Effector memory CD4-positive, alpha-beta T cell (primary cell): Measurements from ENCODE around the gene NDOR1.

Experiments used
- DNase-seq, 3 donors: peaks; one replicate each; pipeline ENCODE4 v3.0.0-alpha.2; 2020
- H3K27ac ChIP-seq: 2 replicates; pipeline ENCODE4 v1.7.0; 2013; ENCODE audit warnings: mild to moderate bottlenecking, low read length, moderate library complexity; ENCODE audit not compliant: insufficient read depth, poor library complexity, severe bottlenecking
- H3K27me3 ChIP-seq: replicated peaks from 2 replicates; pipeline ENCODE4 v1.7.0; 2013; ENCODE audit warnings: mild to moderate bottlenecking, low read length; ENCODE audit not compliant: insufficient read depth, control insufficient read depth, poor library complexity, severe bottlenecking
- H3K36me3 ChIP-seq: 2 replicates; pipeline ENCODE4 v1.7.0; 2013; ENCODE audit warnings: mild to moderate bottlenecking, low read length, moderate library complexity; ENCODE audit not compliant: control insufficient read depth, insufficient read depth
- H3K4me1 ChIP-seq: 2 replicates; pipeline ENCODE4 v1.7.0; 2013; ENCODE audit warnings: low read length, mild to moderate bottlenecking; ENCODE audit not compliant: control insufficient read depth, insufficient read depth, poor library complexity, severe bottlenecking
- H3K4me3 ChIP-seq: 2 replicates; pipeline ENCODE4 v1.7.0; 2013; ENCODE audit warnings: low read length, low read depth, mild to moderate bottlenecking; ENCODE audit not compliant: insufficient read depth, poor library complexity, severe bottlenecking
- H3K9me3 ChIP-seq: 2 replicates; pipeline ENCODE4 v1.7.0; 2013; ENCODE audit warnings: mild to moderate bottlenecking, low read length, moderate library complexity; ENCODE audit not compliant: control insufficient read depth

NDOR1 gene

DNA sequence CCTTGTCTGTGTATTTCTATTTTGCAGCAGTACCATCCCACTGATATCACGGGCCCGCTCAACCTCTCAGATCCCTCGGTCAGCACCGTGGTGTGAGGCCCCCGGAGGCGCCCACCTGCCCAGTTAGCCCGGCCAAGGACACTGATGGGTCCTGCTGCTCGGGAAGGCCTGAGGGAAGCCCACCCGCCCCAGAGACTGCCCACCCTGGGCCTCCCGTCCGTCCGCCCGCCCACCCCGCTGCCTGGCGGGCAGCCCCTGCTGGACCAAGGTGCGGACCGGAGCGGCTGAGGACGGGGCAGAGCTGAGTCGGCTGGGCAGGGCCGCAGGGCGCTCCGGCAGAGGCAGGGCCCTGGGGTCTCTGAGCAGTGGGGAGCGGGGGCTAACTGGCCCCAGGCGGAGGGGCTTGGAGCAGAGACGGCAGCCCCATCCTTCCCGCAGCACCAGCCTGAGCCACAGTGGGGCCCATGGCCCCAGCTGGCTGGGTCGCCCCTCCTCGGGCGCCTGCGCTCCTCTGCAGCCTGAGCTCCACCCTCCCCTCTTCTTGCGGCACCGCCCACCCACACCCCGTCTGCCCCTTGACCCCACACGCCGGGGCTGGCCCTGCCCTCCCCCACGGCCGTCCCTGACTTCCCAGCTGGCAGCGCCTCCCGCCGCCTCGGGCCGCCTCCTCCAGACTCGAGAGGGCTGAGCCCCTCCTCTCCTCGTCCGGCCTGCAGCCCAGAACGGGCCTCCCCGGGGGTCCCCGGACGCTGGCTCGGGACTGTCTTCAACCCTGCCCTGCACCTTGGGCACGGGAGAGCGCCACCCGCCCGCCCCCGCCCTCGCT lies 37.5 kb upstream of the NDOR1 start:
- DNase-seq: no peak
- peaks cover 70% of the 10 kb centered on the region for H3K27me3 ChIP-seq

GRCh38 chr9:137168573-137168903 lies 37.0 kb upstream of the NDOR1 start:
- peak overlapping the region; percentile 22 for H3K4me3 ChIP-seq
- H3K9me3 ChIP-seq: no peaks in the 10 kb centered on the region
- no peak overlapping the region for H3K27ac ChIP-seq
- DNase-seq: no peak
- H3K36me3 ChIP-seq: no peaks in the 10 kb centered on the region
- peaks cover 19% of the 10 kb centered on the region for H3K4me1 ChIP-seq
- H3K27me3 ChIP-seq: peaks cover 75% of the 10 kb centered on the region

More for the DNA sequence above, 37.5 kb upstream of the NDOR1 start:
- Histone ChIP-seq H3K9me3 (no peaks in the 10 kb centered on the region), H3K36me3 (no peaks in the 10 kb centered on the region), H3K27ac (no peak overlapping the region), H3K4me3 (no peak overlapping the region), H3K4me1 (peaks cover 21% of the 10 kb centered on the region)

DNA sequence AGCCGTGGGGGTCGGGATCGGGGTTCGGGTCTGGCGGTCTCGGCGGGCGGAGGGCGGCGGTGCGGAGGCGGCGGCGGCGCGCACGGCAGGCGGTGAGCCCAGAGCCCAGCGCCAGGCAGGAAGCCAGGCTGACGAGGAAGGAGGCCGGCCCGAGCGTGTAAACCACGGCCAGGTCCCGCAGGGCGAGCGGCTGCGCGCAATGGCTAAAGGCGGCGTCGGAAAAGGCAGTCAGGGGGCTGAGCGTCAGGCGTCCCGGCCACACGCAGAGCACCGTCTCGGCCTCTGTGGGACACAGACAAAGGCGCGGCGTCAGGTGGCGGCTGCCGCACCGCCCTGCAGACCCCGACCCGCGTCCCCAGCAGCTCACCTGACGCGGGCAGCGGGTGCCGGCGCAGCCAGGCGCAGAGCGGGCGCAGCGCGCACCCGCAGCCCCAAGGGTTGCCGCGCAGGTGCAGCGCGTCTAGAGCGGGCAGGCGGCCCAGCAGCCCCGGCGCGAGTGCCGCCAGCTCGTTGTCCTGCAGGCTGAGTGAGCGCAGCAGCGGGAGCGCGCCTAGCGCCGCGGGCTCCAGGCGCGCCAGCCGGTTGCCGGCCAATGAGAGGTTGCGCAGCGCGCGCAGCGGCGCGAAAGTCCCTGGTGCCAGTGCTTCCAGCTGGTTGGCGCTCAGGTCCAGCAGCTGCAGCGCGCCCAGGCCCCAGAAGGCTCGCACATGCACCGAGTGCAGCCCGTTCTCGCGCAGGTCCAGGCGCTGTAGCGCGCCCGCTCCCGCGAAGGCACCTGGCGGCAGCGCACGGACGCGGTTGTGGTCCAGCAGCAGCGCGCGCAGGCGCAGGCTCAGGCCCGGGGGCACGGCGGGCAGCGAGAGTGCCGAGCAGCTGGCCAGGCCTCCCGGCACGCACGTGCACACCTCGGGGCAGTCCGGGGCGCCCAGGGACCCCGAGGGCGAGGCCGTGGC lies 36.3 kb upstream of the NDOR1 start:
- no peak for DNase-seq
- peak overlapping the region; percentile 37 for H3K4me3 ChIP-seq
- H3K36me3 ChIP-seq: no peaks in the 10 kb centered on the region
- peaks cover 71% of the 10 kb centered on the region for H3K27me3 ChIP-seq
- no peaks in the 10 kb centered on the region for H3K9me3 ChIP-seq
- H3K4me1 ChIP-seq: peaks cover 19% of the 10 kb centered on the region
- H3K27ac ChIP-seq: no peak overlapping the region

- Histone ChIP-seq H3K9me3 (no peaks in the 10 kb centered on the region), H3K27me3 (peaks cover 64% of the 10 kb centered on the region), H3K27ac (no peak within 1 kb of the TSS), H3K4me1 (peaks cover 19% of the 10 kb centered on the region), H3K4me3 (peak within 1 kb of the TSS; percentile 37), H3K36me3 (no peaks in the 10 kb centered on the region)
- DNase-seq: no peak
Measured at GRCh38 chr9:137169896-137170358, 35.6 kb upstream of the NDOR1 start, which contains the start of gene LRRC26. Gene LRRC26 (minus strand): TSS chr9:137170051. CDS start chr9:137169943, 108 bp downstream.

DNA sequence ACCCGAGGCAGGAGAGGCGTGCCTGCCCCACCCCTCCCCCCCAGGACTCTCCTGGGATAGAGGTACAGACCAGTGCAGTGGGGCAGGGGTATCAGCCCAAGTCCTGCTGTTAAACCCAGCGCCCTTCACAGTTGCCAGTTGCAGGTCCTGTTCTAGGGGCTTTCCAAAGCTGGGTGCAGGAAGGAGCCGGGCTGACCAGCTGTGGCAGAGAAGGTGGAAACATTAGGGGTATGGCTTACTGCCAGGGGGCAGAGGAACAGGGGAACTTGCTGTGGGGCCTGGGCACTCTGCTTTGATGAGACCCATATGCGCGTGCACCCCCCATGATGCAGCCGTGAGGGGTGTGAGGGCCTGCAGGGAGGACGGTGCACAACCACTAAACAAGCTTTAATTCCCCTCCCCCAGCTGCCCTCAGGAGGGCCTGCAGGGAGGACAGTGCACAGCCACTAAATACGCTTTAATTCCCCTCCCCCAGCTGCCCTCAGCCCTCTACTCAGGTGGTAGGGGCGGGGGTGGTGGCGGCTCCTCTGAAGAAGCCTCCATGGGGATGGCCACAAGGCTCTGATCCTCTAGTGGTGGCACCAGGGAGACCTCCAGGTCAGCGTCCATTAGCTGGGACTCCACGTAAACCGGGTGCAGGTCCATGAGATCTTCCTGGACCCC lies 34.9 kb upstream of the NDOR1 start:
- no peak overlapping the region for H3K27ac ChIP-seq
- H3K36me3 ChIP-seq: no peaks in the 10 kb centered on the region
- H3K27me3 ChIP-seq: peaks cover 57% of the 10 kb centered on the region
- H3K4me3 ChIP-seq: no peak overlapping the region
- no peaks in the 10 kb centered on the region for H3K9me3 ChIP-seq
- no peak for DNase-seq
- H3K4me1 ChIP-seq: peaks cover 19% of the 10 kb centered on the region

GRCh38 chr9:137171149-137171900 lies 34.2 kb upstream of the NDOR1 start:
- H3K9me3 ChIP-seq: no peaks in the 10 kb centered on the region
- H3K4me1 ChIP-seq: peaks cover 19% of the 10 kb centered on the region
- H3K27me3 ChIP-seq: peaks cover 50% of the 10 kb centered on the region

GRCh38 chr9:137172901-137173795 lies 32.4 kb upstream of the NDOR1 start:
- peaks cover 12% of the 10 kb centered on the region for H3K4me1 ChIP-seq
- H3K27me3 ChIP-seq: peaks cover 32% of the 10 kb centered on the region
- DNase-seq: no peak
- no peaks in the 10 kb centered on the region for H3K9me3 ChIP-seq
- no peak overlapping the region for H3K27ac ChIP-seq
- H3K4me3 ChIP-seq: no peak overlapping the region
- H3K36me3 ChIP-seq: peaks cover 3% of the 10 kb centered on the region

More at GRCh38 chr9:137171149-137171900, 34.2 kb upstream of the NDOR1 start:
- Histone ChIP-seq H3K27ac (no peak overlapping the region), H3K36me3 (no peaks in the 10 kb centered on the region), H3K4me3 (no peak overlapping the region)
- no peak for DNase-seq

DNA sequence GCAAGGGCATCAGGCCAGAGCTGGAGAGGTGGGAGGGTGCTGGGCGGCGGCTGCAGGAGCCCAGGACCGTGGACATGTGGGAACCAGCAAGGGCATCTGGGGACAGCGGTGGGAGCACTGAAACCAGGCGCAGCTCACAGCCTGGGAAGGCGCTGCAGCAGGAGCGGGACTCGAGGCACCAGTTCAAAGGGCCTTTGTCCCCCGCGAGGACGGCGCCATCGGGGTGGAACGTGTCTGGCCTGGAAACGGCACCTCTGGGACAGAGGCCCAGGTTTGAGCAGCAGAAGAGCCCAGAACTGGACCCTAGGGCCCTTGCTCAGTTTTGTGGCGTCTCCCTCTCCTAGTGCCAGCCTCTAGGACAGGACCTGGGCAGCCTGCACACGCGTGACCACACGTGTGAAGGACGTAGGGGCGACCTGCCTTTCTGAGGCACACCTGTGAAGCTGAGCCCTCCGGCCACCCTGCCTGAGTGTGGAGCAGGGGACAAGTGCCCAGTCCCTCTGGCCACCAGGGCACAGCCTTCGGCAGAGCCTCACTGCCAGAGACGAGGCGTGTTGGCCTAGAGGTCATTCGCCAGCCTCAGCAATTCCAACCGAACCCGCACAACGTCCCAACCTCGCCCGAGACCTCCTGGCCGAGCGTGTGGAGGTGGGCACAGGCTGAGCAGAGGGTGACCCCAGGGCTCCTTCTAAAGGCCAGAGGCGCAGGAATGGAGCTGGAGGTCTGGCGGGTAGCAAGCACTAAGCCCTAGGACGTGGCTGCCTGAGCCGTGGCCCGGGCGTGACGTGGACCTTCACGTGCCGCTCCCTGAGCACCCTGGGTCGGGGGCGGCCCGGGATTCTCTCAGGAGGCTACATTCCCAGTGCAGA lies 31.5 kb upstream of the NDOR1 start:
- Histone ChIP-seq H3K9me3 (no peaks in the 10 kb centered on the region), H3K27me3 (peaks cover 27% of the 10 kb centered on the region), H3K4me3 (no peak overlapping the region), H3K4me1 (peaks cover 7% of the 10 kb centered on the region), H3K36me3 (peaks cover 9% of the 10 kb centered on the region), H3K27ac (no peak overlapping the region)
- no peak for DNase-seq
